HG02623 (cell line): ENCODE measurements around the gene RAPGEF3.

Source experiments
- ATAC-seq: cut with Tn5 transposase; IDR thresholded peaks from one replicate; pipeline ENCODE4 v1.9.1; 2021; ENCODE audit warnings: moderate library complexity; ENCODE audit not compliant: unreplicated experiment

RAPGEF3 gene

GRCh38 chr12:47777741-47778558 lies 19.3 kb upstream of the RAPGEF3 start:
- ATAC-seq, result no peak

- ATAC-seq, result no peak
Observed at GRCh38 chr12:47777151-47777550, 18.5 kb upstream of the RAPGEF3 start.

GRCh38 chr12:47776471-47777143 lies 17.9 kb upstream of the RAPGEF3 start:
- ATAC-seq, result no peak

- no peak for ATAC-seq
Observed at GRCh38 chr12:47775100-47775911, 16.6 kb upstream of the RAPGEF3 start.

- no peak for ATAC-seq
Observed at GRCh38 chr12:47774663-47775062, 16.0 kb upstream of the RAPGEF3 start.

GRCh38 chr12:47773858-47774580 lies 15.3 kb upstream of the RAPGEF3 start:
- ATAC-seq, result no peak

GRCh38 chr12:47773062-47773857 lies 14.6 kb upstream of the RAPGEF3 start, which contains the start of gene SLC48A1:
TSS of gene SLC48A1 (plus strand) at chr12:47773238. CDS start at chr12:47773305, 67 bp downstream.
- peak; percentile 74 for ATAC-seq

- no peak for ATAC-seq
Observed at GRCh38 chr12:47772738-47773061, 14.0 kb upstream of the RAPGEF3 start.

- ATAC-seq, result no peak
Observed at GRCh38 chr12:47772094-47772660, 13.5 kb upstream of the RAPGEF3 start.

GRCh38 chr12:47771304-47771703 lies 12.6 kb upstream of the RAPGEF3 start:
- no peak for ATAC-seq

GRCh38 chr12:47770086-47770726 lies 11.5 kb upstream of the RAPGEF3 start:
- ATAC-seq, result no peak

GRCh38 chr12:47769234-47770085 lies 10.8 kb upstream of the RAPGEF3 start:
- ATAC-seq, result no peak

GRCh38 chr12:47768323-47768811 lies 9.7 kb upstream of the RAPGEF3 start:
- ATAC-seq, result no peak

- peak; percentile 55 for ATAC-seq
Observed at GRCh38 chr12:47767216-47767724, 8.6 kb upstream of the RAPGEF3 start.

- ATAC-seq, result no peak
Observed at GRCh38 chr12:47766502-47767215, 8.0 kb upstream of the RAPGEF3 start.

- ATAC-seq, result no peak
Observed at GRCh38 chr12:47763481-47764346, 5.0 kb upstream of the RAPGEF3 start.
